Hypothalamus (tissue), 51 donors: Measurements from ENCODE around the gene SH2D3A.
"Not testable (repeated sequence)": the region's sequence is repeated elsewhere in the genome, so short reads cannot be mapped to it uniquely, and the experiment has no call there.

Source experiments
- DNase-seq, 51 donors: peaks; one replicate each; lab custom pipeline; 2025; lab: John Stamatoyannopoulos, UW

The SH2D3A gene

DNA sequence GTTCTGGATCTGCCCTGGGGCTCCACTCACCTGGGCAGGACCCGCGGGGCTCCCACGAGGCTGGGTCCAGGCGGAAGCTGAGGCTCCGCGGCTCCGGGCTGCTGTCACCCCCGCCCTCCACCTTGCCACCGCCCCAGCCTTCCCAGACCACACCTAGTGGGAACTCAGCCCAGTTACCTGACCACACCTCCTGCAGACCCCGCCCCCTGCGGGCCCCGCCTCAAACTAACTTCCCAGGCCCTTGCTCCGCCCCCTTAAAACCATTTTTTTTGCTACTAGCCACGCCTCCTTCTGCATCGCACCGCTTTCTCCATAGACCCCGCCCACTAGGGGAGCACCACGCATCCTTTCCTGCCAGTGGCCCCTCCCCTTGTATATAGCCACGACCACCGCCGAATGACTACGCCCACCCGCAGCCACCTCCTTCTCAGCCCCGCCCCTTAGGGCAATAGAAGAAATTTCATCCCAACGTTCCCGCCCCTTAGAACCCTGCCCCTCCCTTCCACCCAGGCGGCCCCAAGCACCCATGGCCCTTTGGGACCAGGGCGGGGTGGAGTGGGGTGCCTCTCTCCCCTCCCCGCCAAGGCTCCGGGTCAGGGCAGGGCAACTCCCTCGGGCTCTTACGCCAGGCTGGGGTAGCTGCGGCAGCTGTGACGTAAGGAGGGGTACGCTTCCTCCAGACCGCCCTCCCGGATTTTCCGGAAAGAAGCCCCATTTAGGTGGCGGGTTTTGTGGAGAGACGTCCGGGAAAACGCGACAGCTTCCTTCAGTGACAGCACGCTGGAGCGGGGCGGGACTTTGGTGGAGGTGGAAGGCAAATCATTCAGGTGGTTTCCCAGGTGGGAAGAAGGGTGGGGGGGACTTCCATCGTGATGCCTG, at the start of gene SH2D3A:
Gene SH2D3A, minus strand, starts transcription at position 79 of the 879 bp plus-strand sequence. CDS start 3,687 bp downstream, outside the sequence.
- DNase-seq = peak in 2 of 51 donors; percentile 6 to 11

- DNase-seq = no peak
Measured at GRCh38 chr19:6813659-6814058, 46.4 kb upstream of the SH2D3A start.

- DNase-seq = no peak
Measured at GRCh38 chr19:6812612-6813011, 45.4 kb upstream of the SH2D3A start.

GRCh38 chr19:6811906-6812305, 44.7 kb upstream of the SH2D3A start:
- peak in 3 of 51 donors; percentile 1 to 10 (median 1) for DNase-seq

DNA sequence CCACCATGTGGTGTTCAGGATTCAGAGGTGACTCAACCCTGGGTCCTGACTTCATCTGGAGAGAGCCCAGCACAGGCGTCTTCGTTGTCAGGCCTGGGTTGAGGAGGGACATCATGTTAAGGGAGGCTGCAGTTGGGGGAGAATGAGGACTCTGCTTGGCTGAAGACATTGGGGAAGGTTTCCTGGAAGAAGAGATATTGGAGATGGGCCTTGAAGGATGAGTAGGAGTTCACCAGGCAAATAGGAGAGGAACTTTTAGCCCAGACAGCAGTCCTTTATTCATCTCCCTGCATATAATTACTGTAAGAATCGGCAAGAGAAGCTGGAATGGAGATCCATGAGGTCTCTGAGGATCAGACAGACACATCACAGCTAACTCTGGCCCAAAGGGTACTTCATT, 44.1 kb upstream of the SH2D3A start:
- no peak for DNase-seq

DNA sequence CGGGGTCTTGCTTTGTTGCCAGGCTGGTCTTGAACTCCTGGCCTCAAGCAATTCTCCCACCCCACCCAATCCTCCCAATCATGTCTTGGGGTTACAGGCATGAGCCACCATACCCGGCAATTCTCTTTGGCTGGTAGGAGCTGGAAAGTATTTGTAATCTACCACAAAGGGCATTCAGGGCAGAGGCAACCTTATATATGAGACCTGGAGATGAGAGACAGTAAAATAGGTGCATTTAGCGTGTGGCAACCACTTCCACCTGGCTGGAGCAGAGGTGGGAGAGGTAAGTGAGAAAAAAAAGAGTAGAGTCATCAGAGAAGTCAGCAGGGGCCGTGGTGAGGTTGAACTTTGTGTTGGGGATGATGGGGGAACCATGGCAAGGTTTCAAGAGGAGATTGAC, 42.0 kb upstream of the SH2D3A start:
- DNase-seq = no peak

DNA sequence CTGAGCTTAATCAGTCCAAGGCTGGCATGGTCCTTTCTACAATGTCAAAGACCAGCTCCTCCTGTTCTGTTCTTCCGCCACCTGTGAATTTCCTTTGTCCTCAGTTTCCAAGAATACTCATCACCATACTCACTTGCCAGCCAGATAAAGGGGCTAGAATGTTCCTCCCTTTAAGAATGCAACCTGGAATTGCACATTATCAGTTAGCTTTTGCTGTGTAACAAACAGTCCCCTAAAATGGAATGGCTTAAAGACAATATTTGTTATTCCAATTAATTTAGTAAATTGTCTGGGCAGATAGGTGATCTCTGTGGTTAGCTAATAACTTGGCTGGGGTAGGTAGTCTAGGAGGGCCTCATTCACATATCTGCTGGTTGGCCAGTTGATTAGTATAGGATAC, 41.3 kb upstream of the SH2D3A start:
- DNase-seq = no peak

GRCh38 chr19:6807291-6807690, 40.1 kb upstream of the SH2D3A start:
- no peak for DNase-seq

- DNase-seq = no peak
Measured at GRCh38 chr19:6806488-6806887, 39.3 kb upstream of the SH2D3A start.

DNA sequence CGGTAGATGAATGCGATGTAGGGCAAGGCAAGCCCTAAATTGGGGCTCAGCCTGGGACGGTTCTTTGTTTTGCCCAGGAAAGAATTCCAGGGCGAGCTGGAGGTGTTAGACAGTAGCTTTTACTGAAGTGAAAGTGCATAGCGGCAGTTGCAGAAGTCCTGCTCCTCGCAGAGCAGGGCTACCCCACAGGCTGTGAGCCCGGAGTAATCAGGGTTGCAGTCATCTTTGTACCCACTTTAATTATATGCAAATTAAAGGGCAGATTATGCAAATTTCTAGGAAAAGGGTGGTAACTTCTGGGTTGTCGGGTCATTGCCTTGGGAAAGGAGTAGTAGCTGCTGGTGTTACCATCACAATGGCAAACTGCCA, 35.8 kb upstream of the SH2D3A start:
- peak in 1 of 51 donors; percentile 3 for DNase-seq

GRCh38 chr19:6802336-6803035, 35.3 kb upstream of the SH2D3A start:
- peak in 21 of 51 donors; percentile 0 to 28 (median 5) for DNase-seq

DNA sequence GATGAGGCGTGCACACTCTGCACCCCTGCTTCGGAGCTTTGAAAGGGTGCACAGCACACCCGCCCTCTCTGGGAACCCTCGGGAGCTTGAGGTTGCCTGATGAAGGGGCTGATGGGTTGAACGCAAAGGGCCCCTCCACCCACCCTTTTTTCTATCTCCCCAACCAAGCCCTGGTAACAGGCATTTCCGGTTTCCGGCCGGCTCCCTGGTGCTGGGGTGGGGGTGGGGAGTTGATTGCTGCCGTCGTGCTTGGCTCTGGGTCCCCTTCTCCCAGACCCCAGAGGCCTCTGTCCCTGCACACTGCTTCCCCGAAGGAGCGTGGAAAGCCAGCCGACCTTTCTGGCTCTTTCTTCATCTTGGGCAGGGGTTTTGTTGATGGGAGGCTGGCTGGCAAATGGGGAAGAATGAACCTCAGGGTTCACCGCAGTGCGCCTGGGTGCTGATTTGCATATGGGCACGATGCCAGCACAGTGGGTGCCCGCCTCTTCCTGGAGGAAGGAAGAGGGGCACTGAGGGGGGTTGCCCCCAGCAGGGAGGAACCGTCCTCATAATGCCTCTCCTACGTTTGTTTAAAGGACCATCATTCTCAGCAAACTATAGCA, 34.4 kb upstream of the SH2D3A start:
- DNase-seq = peak in 37 of 51 donors; percentile 1 to 44 (median 16)

GRCh38 chr19:6800991-6801484, 33.8 kb upstream of the SH2D3A start:
- no peak for DNase-seq

- not testable (repeated sequence) for DNase-seq
Measured at GRCh38 chr19:6800160-6800790, 33.0 kb upstream of the SH2D3A start.

DNA sequence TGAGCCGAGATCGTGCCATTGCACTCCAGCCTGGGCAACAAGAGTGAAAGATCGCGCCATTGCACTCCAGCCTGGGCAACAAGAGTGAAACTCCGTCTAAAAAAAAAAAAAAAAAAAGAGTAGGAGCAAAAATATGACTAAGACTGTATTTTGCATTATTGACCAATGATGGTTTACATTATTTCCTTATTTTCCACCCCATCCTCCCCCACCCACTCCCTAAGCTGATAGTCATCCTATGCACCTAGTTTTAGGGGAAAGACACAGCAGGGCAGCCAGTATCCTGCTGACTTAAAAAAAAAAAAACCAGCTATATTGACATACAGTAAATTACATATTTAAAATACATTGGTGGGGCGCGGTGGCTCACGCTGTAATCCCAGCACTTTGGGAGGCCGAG, 30.4 kb upstream of the SH2D3A start:
- no peak for DNase-seq

DNA sequence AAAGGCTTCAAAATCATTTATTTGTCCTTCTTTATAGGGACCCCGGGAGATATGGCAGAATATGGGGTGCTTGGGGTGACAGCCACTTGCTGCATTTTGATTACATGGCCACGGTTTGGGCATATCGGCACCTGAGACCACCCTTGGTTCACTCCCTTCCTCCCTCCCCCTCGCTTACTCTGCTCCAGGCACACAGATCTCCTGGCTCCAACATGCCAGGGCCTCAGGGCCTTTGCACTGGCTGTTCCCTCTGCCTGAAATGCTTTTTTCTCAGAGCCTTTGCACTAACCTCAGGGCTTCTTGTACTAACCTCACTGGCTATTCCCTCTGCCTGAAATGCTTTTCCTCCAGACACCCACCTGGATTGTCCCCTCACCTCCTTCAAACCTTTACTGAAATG, 29.0 kb upstream of the SH2D3A start:
- DNase-seq = no peak

GRCh38 chr19:6794686-6795431, 27.6 kb upstream of the SH2D3A start:
- DNase-seq = no peak

DNA sequence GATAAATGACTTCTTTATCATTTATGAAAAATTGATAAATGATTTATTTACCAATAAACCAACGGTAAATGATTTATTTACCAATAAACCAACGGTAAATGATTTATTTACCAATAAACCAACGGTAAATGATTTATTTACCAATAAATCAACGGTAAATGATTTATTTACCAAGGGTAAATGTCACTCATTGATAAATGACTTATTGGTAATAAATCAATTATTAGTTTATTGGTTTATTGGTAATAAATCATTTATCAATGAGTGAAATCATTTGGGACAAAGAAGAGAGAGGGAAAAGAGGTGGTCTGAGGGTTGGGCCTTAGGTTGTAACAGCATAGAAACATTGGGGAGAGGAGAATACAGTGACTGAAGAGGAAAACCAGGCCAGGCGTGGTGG, 26.7 kb upstream of the SH2D3A start:
- no peak for DNase-seq

- DNase-seq = no peak
Measured at GRCh38 chr19:6793411-6793810, 26.2 kb upstream of the SH2D3A start.

DNA sequence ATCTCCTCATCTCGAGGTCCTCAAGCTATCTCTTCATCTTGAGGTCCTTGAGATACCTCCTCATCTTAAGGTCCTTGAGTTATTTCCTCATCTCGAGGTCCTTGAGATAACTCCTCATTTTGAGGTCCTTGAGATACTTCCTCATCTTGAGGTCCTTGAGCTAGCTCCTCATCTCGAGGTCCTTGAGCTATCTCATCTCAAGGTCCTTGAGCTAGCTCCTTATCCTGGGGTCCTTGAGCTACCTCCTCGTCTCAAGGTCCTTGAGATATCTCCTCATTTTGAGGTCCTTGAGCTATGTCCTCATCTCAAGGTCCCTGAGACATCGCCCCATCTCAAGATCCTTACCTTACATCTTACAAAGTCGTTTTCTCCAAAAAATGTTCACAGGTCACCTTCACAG, 24.0 kb upstream of the SH2D3A start:
- DNase-seq = no peak
